B cell (primary cell): ENCODE measurements around the gene FNDC5. TPM values are rescaled to one million over a fixed set of nuclear protein-coding genes. Genes with fewer than 3 reads are reported as not detected.
A peak's percentile ranks its signal among the peaks of the same experiment; 100 is the strongest.

Experiments
- ATAC-seq: fragments of 200-7000 bp; cut with Tn5 transposase; one replicate; pipeline ENCODE4 v1.10.0; 2021; ENCODE audit warnings: low read depth, mild to moderate bottlenecking, moderate number of reproducible peaks, moderate library complexity
- CTCF ChIA-PET: fragments of 350-600 bp; sonication (Branson Sonifier 250); formaldehyde crosslinking; loops from one replicate; lab custom pipeline; 2021; ENCODE audit warnings: antibody characterized with exemption, inconsistent platforms; lab: Charles Lee
- POLR2A ChIA-PET: fragments of 350-600 bp; sonication (Branson Sonifier 250); formaldehyde crosslinking; loops from one replicate; lab custom pipeline; 2021; ENCODE audit warnings: antibody characterized with exemption; lab: Charles Lee
- DNase-seq: peaks from one replicate; pipeline ENCODE4 v3.0.0; 2013
- H2AFZ ChIP-seq: 2 replicates; pipeline ENCODE4 v1.6.1; 2012; ENCODE audit warnings: mild to moderate bottlenecking, low read depth, low read length; ENCODE audit not compliant: insufficient read depth, poor library complexity, severe bottlenecking
- H3K27ac ChIP-seq, 2 donors: 1 replicate in 1 of 2; 2 replicates in 1 of 2; pipeline ENCODE4 v1.5.1; 2012 to 2013; ENCODE audit warnings: low read length in 2 of 2, mild to moderate bottlenecking in 2 of 2, moderate library complexity in 1 of 2
- H3K27me3 ChIP-seq, 4 experiments: fragments of 200-600 bp in 1 of 4; sonication (generic) in 1 of 4; replicated peaks in 1 of 4; 1 replicate in 2 of 4; 2 replicates in 2 of 4; pipeline versions ENCODE4 v1.6.1 to v1.7.0; 2013 to 2016; ENCODE audit warnings: low read length in 3 of 4, mild to moderate bottlenecking in 2 of 4, mixed read lengths in 1 of 4, moderate library complexity in 1 of 4; ENCODE audit not compliant: insufficient read depth in 4 of 4, control insufficient read depth in 3 of 4; ENCODE audit errors: control extremely low read depth in 1 of 4
- H3K36me3 ChIP-seq, 2 experiments: replicated peaks in 1 of 2; 1 replicate in 1 of 2; 2 replicates in 1 of 2; pipeline versions ENCODE4 v1.6.1 to v1.7.1; 2013; ENCODE audit warnings: low read length in 1 of 2; ENCODE audit not compliant: insufficient read depth in 2 of 2, control insufficient read depth in 1 of 2; ENCODE audit errors: control extremely low read depth in 1 of 2, extremely low read depth in 1 of 2
- H3K4me1 ChIP-seq, 2 donors: fragments of 200-600 bp in 1 of 2; sonication (generic) in 1 of 2; 1 replicate in 1 of 2; 2 replicates in 1 of 2; pipeline versions ENCODE4 v1.5.1 to v1.6.1; 2013 to 2017; ENCODE audit warnings: low read length in 2 of 2; ENCODE audit not compliant: control insufficient read depth in 2 of 2, insufficient read depth in 2 of 2
- H3K4me2 ChIP-seq: replicated peaks from 2 replicates; pipeline ENCODE3; 2012; ENCODE audit warnings: mild to moderate bottlenecking, low read depth, low read length; ENCODE audit not compliant: poor library complexity, severe bottlenecking
- H3K4me3 ChIP-seq, 5 experiments: fragments of 200-600 bp in 1 of 5; sonication (generic) in 1 of 5; 1 replicate in 3 of 5; 2 replicates in 2 of 5; pipeline versions ENCODE4 v1.5.1 to v1.7.0; 2011 to 2016; ENCODE audit warnings: low read length in 4 of 5, mild to moderate bottlenecking in 4 of 5, low read depth in 2 of 5, control low read depth in 1 of 5, moderate library complexity in 1 of 5; ENCODE audit not compliant: insufficient read depth in 1 of 5; ENCODE audit errors: control extremely low read depth in 1 of 5, extremely low read depth in 1 of 5
- H3K79me2 ChIP-seq: fragments of 200-600 bp; sonication (generic); one replicate; pipeline ENCODE4 v1.6.0; 2016; ENCODE audit warnings: low read length; ENCODE audit not compliant: control insufficient read depth, insufficient read depth
- H3K9ac ChIP-seq: fragments of 200-600 bp; sonication (generic); 2 replicates; pipeline ENCODE4 v1.6.1; 2017; ENCODE audit warnings: mild to moderate bottlenecking, low read length, moderate library complexity
- H3K9me3 ChIP-seq, 3 donors: one replicate each; pipeline versions ENCODE4 v1.6.1 to v1.7.1; 2013; ENCODE audit warnings: low read length in 2 of 3; ENCODE audit not compliant: control insufficient read depth in 2 of 3, insufficient read depth in 1 of 3; ENCODE audit errors: control extremely low read depth in 1 of 3
- H4K20me1 ChIP-seq: 2 replicates; pipeline ENCODE4 v1.6.0; 2012; ENCODE audit warnings: mild to moderate bottlenecking, low read length; ENCODE audit not compliant: insufficient read depth, control insufficient read depth, poor library complexity, severe bottlenecking
- H3K27ac Mint-ChIP-seq: one replicate; pipeline ENCODE4 v1.8.0; 2021; ENCODE audit warnings: mixed read lengths
- H3K27me3 Mint-ChIP-seq: one replicate; pipeline ENCODE4 v1.8.0; 2021; ENCODE audit warnings: mixed read lengths
- H3K4me1 Mint-ChIP-seq: one replicate; pipeline ENCODE4 v1.8.0; 2021; ENCODE audit warnings: mixed read lengths
- H3K4me3 Mint-ChIP-seq: one replicate; pipeline ENCODE4 v1.8.0; 2021; ENCODE audit warnings: mixed read lengths
- H3K9me3 Mint-ChIP-seq: one replicate; pipeline ENCODE4 v1.8.0; 2022; ENCODE audit warnings: mixed read lengths; ENCODE audit not compliant: insufficient read depth
- CTCF ChIP-seq: fragments of 200-600 bp; IDR thresholded peaks from one replicate; pipeline ENCODE4 v1.8.0; 2022; ENCODE audit warnings: antibody characterized with exemption, mild to moderate bottlenecking
- EZH2 ChIP-seq: IDR thresholded peaks from 2 replicates; pipeline ENCODE4 v1.6.1; 2012; ENCODE audit warnings: borderline replicate concordance, low read depth, mild to moderate bottlenecking, moderate library complexity, low read length; ENCODE audit not compliant: insufficient read depth, poor library complexity, severe bottlenecking
- WGBS: methylation state at CpG from one replicate; pipeline ENCODE4 v1.1.5; 2013; ENCODE audit warnings: missing lambda C conversion rate; ENCODE audit not compliant: insufficient coverage; 5-methylcytosine and 5-hydroxymethylcytosine counted together
- intact Hi-C: fragments of 100-400 bp; cut with micrococcal nuclease; formaldehyde crosslinking; loops from one replicate; pipeline ENCODE4 v1.10.0; 2022
- polyA plus RNA-seq: library from polyadenylated mRNA; depleted of rRNA; stranded (reverse); fragments of >200 nt; gene quantifications from 2 replicates; pipeline ENCODE4 v1.2.3, GENCODE V29; 2012
- total RNA-seq, 2 donors: library from RNA; stranded (reverse); fragments of 120-200 nt in 1 of 2; gene quantifications; 1 replicate in 1 of 2; 2 replicates in 1 of 2; pipeline versions ENCODE4 v1.2.3 to v1.2.4, GENCODE V29; 2013 to 2022

The FNDC5 gene
- total and polyA plus RNA-seq, 2 donors (not counting 1 experiment from before 2014, with no cell fraction given): 0.76 to 2.1 TPM

GRCh38 chr1:32871364-32872191, 866 bp upstream of the FNDC5 start:
- no peaks in the 10 kb centered on the region for H3K36me3 ChIP-seq
- H3K9ac ChIP-seq: peak overlapping the region; percentile 50
- intact Hi-C loops: loop anchor here (1.0 to 10.0 kb wide), 4 partner anchors 47 to 471 kb away; no protein-coding TSS in a partner anchor
- H3K4me2 ChIP-seq: peak overlapping the region; percentile 83
- CTCF ChIA-PET: interaction anchor here (0.6 to 2.6 kb wide), 25 partner anchors 8 to 599 kb away, joined by 3 to 42 read pairs (median 4); partner anchors contain the start of genes BSDC1, S100PBP and YARS1
- peak overlapping the region in 4 of 5 experiments; percentile 11 to 44 (median 25) for H3K4me3 ChIP-seq
- peaks cover 39% of the 10 kb centered on the region for H3K27me3 Mint-ChIP-seq
- H2AFZ ChIP-seq: peak overlapping the region; percentile 56
- H3K4me1 ChIP-seq: peaks cover 25 to 35% of the 10 kb centered on the region in 2 donors
- POLR2A ChIA-PET: no interaction called here
- peaks cover 4% of the 10 kb centered on the region for H4K20me1 ChIP-seq
- H3K27ac Mint-ChIP-seq: no peak overlapping the region
- peak overlapping the region; percentile 83 for H3K4me3 Mint-ChIP-seq
- DNase-seq (peak; percentile 36), ATAC-seq (no peak)
- TF ChIP-seq CTCF: no peak
- TF ChIP-seq EZH2: peak; percentile 77
- peaks cover 0 to 58% (median 19%) of the 10 kb centered on the region in 4 experiments for H3K27me3 ChIP-seq
- WGBS: 68% methylated on average over 5 of the region's 13 CpGs
- no peaks in the 10 kb centered on the region for H3K79me2 ChIP-seq
- peaks cover 41% of the 10 kb centered on the region for H3K4me1 Mint-ChIP-seq
- peaks cover 0 to 3% (median 0%) of the 10 kb centered on the region in 3 donors for H3K9me3 ChIP-seq
- no peaks in the 10 kb centered on the region for H3K9me3 Mint-ChIP-seq
- no peak overlapping the region for H3K27ac ChIP-seq
